Stimulated activated CD8-positive, alpha-beta memory T cell treated with anti-CD3 and anti-CD28 coated beads, Interleukin-12 subunit alpha, Interleukin-12 subunit beta, amount 100 ng/mL, for 1 hour (primary cell): ENCODE results near the gene JAKMIP1.

ENCODE experiments used
- DNase-seq: peaks from one replicate; pipeline ENCODE4 v3.0.0-alpha.2; 2020; ENCODE audit warnings: low read depth

The JAKMIP1 gene

GRCh38 chr4:6119507-6120020 lies 80.8 kb downstream of the JAKMIP1 start:
- DNase-seq: no peak

- no peak for DNase-seq
These were observed 82.1 kb downstream of the JAKMIP1 start for GRCh38 chr4:6118201-6118600.

- no peak for DNase-seq
These were observed 83.6 kb downstream of the JAKMIP1 start for GRCh38 chr4:6116696-6117285.

- no peak for DNase-seq
These were observed 84.4 kb downstream of the JAKMIP1 start for GRCh38 chr4:6115746-6116586.

- DNase-seq: no peak
These were observed 85.0 kb downstream of the JAKMIP1 start for GRCh38 chr4:6115342-6115741.

GRCh38 chr4:6114601-6115000 lies 85.7 kb downstream of the JAKMIP1 start:
- DNase-seq: no peak

- DNase-seq: no peak
These were observed 86.2 kb downstream of the JAKMIP1 start for GRCh38 chr4:6114181-6114580.

GRCh38 chr4:6113641-6114040 lies 86.7 kb downstream of the JAKMIP1 start:
- DNase-seq: no peak

- no peak for DNase-seq
These were observed 87.6 kb downstream of the JAKMIP1 start for GRCh38 chr4:6112606-6113290.

- DNase-seq: no peak
These were observed 88.9 kb downstream of the JAKMIP1 start for GRCh38 chr4:6111354-6111960.

- DNase-seq: no peak
These were observed 89.5 kb downstream of the JAKMIP1 start for GRCh38 chr4:6110681-6111353.

- no peak for DNase-seq
These were observed 90.3 kb downstream of the JAKMIP1 start for GRCh38 chr4:6109842-6110560.

GRCh38 chr4:6107886-6108285 lies 92.5 kb downstream of the JAKMIP1 start:
- no peak for DNase-seq

GRCh38 chr4:6107114-6107791 lies 93.1 kb downstream of the JAKMIP1 start:
- no peak for DNase-seq

- no peak for DNase-seq
These were observed 94.2 kb downstream of the JAKMIP1 start for GRCh38 chr4:6106156-6106555.

- no peak for DNase-seq
These were observed 94.9 kb downstream of the JAKMIP1 start for GRCh38 chr4:6105311-6105911.

- DNase-seq: no peak
These were observed 95.7 kb downstream of the JAKMIP1 start for GRCh38 chr4:6104541-6105130.

- no peak for DNase-seq
These were observed 102.8 kb downstream of the JAKMIP1 start for GRCh38 chr4:6097581-6097980.

- no peak for DNase-seq
These were observed 104.5 kb downstream of the JAKMIP1 start for GRCh38 chr4:6095897-6096296.
